Endothelial cell of umbilical vein (primary cell): ENCODE results near the gene FRMD4A.
"Not testable (repeated sequence)": the region's sequence is repeated elsewhere in the genome, so short reads cannot be mapped to it uniquely, and the experiment has no call there.

Experiments used
- EZH2 ChIP-seq: IDR thresholded peaks from 2 replicates; pipeline ENCODE4 v1.6.1; 2012; ENCODE audit warnings: borderline replicate concordance, low read depth, mild to moderate bottlenecking, moderate library complexity, low read length, inconsistent platforms; ENCODE audit not compliant: severe bottlenecking
- FOS ChIP-seq: IDR thresholded peaks from 2 replicates; pipeline ENCODE4 v1.6.1; 2011; ENCODE audit warnings: mild to moderate bottlenecking, low read length, moderate library complexity, borderline replicate concordance; ENCODE audit not compliant: insufficient read depth
- GATA2 ChIP-seq: IDR thresholded peaks from 2 replicates; pipeline ENCODE4 v1.7.0; 2011; ENCODE audit warnings: low read depth, mild to moderate bottlenecking, moderate library complexity, mixed read lengths, low read length; ENCODE audit not compliant: insufficient read length, insufficient read depth
- JUN ChIP-seq: IDR thresholded peaks from 2 replicates; pipeline ENCODE4 v1.6.1; 2011; ENCODE audit warnings: borderline replicate concordance, low read depth; ENCODE audit not compliant: insufficient read length, insufficient read depth
- MAX ChIP-seq: IDR thresholded peaks from 2 replicates; pipeline ENCODE4 v1.6.1; 2011; ENCODE audit not compliant: insufficient read depth, insufficient read length
- MYC ChIP-seq: IDR thresholded peaks from one replicate; pipeline ENCODE4 v1.6.1; 2011; ENCODE audit warnings: mild to moderate bottlenecking, low read depth, low read length
- POLR2A ChIP-seq: IDR thresholded peaks from 2 replicates; pipeline ENCODE4 v1.6.1; 2012; ENCODE audit warnings: low read depth, mild to moderate bottlenecking, control low read depth, low read length
- POLR2AphosphoS5 ChIP-seq: IDR thresholded peaks from 2 replicates; pipeline ENCODE4 v1.6.1; 2012; ENCODE audit warnings: low read depth, mild to moderate bottlenecking, control low read depth, low read length, moderate library complexity; ENCODE audit not compliant: insufficient read depth
- TF ChIP-seq, protein P1 (sequence below), 2 donors: IDR thresholded peaks; 1 replicate in 1 of 2; 2 replicates in 1 of 2; pipeline ENCODE4 v1.5.1; 2011; ENCODE audit warnings: low read length in 2 of 2, mild to moderate bottlenecking in 2 of 2, moderate library complexity in 2 of 2, control low read depth in 1 of 2, inconsistent platforms in 1 of 2, low read depth in 1 of 2; ENCODE audit not compliant: insufficient read depth in 1 of 2; ENCODE audit errors: extremely low read depth in 1 of 2

DNA sequence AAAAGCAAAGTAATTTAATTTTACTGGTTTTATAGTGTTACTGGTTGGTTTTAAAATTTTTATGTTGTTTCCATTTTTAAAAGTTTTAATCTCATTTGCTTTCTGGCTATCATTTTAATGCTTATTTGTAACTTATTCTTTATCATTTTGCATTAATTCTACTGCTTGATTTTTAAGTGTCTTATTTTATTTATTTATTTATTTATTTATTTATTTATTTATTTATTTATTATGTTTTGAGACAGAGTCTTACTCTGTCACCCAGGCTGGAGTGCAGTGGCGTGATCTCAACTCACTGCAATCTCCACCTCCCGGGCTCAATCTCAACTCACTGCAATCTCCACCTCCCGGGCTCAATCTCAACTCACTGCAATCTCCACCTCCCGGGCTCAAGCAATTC, 131.6 kb downstream of the FRMD4A start:
- TF ChIP-seq, protein P1, sequence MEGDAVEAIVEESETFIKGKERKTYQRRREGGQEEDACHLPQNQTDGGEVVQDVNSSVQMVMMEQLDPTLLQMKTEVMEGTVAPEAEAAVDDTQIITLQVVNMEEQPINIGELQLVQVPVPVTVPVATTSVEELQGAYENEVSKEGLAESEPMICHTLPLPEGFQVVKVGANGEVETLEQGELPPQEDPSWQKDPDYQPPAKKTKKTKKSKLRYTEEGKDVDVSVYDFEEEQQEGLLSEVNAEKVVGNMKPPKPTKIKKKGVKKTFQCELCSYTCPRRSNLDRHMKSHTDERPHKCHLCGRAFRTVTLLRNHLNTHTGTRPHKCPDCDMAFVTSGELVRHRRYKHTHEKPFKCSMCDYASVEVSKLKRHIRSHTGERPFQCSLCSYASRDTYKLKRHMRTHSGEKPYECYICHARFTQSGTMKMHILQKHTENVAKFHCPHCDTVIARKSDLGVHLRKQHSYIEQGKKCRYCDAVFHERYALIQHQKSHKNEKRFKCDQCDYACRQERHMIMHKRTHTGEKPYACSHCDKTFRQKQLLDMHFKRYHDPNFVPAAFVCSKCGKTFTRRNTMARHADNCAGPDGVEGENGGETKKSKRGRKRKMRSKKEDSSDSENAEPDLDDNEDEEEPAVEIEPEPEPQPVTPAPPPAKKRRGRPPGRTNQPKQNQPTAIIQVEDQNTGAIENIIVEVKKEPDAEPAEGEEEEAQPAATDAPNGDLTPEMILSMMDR (IDR thresholded peaks at IDR 0.05; ENCODE audit: extremely low read depth in 1 of 2, insufficient read depth in 1 of 2, low read depth in 1 of 2, low read length in 2 of 2), result not testable (repeated sequence)
- not testable (repeated sequence) for TF ChIP-seq POLR2AphosphoS5, GATA2, MAX, EZH2, POLR2A, MYC, JUN, FOS
